22Rv1 (cell line): ENCODE data around the gene NPFFR1.
"Not testable (repeated sequence)": the region's sequence is repeated elsewhere in the genome, so short reads cannot be mapped to it uniquely, and the experiment has no call there.

Experiments
- H3K27ac ChIP-seq: fragments of 450-650 bp; 2 replicates; pipeline ENCODE4 v1.5.1; 2017
- ZFX ChIP-seq: fragments of 450-650 bp; IDR thresholded peaks from 2 replicates; pipeline ENCODE4 v1.6.1; 2017; ENCODE audit warnings: antibody characterized with exemption, borderline replicate concordance
- TF ChIP-seq, protein P1 (sequence below): fragments of 450-650 bp; IDR thresholded peaks from 2 replicates; pipeline ENCODE4 v1.5.1; 2017; ENCODE audit warnings: mild to moderate bottlenecking

Gene NPFFR1

DNA sequence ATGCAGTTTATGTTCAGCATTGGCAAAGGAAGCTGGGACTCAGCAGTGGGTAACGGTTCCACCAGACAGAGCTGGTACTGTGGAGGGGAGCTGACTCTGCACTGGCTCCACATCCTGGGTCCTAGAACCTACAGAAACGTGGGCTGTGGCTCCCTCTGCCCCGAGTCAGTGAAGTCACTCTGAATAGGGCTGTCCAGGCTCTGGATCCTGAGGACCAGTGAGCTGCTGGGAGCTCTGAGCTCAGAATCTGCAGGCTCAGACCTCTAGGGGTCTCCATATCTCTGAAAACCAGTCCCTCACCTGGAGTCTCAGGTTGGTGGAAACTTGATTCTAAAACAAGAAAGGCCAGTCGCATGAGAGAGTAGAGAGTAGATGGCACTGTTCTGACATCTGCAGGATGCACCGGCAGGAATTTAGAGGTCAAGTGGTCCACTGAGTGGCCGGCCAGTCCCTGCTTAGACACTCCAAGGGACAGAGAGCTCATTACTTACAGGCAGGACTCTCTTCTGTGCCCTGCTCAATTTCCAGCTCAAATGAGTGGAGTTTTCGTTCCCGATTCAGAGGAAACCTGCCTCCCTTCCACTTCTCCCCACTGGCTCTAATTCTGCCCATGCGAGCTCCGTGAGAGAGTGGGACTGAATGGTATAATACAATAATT, 18.6 kb downstream of the NPFFR1 start:
- TF ChIP-seq, protein P1, sequence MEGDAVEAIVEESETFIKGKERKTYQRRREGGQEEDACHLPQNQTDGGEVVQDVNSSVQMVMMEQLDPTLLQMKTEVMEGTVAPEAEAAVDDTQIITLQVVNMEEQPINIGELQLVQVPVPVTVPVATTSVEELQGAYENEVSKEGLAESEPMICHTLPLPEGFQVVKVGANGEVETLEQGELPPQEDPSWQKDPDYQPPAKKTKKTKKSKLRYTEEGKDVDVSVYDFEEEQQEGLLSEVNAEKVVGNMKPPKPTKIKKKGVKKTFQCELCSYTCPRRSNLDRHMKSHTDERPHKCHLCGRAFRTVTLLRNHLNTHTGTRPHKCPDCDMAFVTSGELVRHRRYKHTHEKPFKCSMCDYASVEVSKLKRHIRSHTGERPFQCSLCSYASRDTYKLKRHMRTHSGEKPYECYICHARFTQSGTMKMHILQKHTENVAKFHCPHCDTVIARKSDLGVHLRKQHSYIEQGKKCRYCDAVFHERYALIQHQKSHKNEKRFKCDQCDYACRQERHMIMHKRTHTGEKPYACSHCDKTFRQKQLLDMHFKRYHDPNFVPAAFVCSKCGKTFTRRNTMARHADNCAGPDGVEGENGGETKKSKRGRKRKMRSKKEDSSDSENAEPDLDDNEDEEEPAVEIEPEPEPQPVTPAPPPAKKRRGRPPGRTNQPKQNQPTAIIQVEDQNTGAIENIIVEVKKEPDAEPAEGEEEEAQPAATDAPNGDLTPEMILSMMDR, result peak; percentile 49
- no peak for TF ChIP-seq ZFX

DNA sequence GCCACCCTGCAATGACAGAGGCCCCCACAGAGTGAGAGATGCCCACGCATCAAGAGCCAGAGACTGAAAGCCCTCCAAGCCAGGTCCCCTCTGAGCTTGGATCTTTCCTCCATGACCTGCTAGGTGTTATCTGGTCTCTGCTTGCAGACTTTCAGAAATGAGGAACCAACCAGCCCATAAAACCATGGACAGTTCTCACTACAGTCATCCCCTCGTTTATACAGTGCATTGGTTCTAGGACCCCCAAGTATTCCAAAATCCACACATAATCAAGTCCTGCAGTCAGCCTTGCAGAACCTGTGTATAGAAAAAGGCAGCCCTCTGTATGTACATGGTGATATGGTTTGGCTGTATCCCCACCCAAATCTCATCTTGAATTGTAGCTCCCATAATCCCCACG, 23.1 kb downstream of the NPFFR1 start:
- TF ChIP-seq ZFX, result no peak
- H3K27ac ChIP-seq, result no peak overlapping the region

More for the DNA sequence above, 18.6 kb downstream of the NPFFR1 start:
- no peak overlapping the region for H3K27ac ChIP-seq

DNA sequence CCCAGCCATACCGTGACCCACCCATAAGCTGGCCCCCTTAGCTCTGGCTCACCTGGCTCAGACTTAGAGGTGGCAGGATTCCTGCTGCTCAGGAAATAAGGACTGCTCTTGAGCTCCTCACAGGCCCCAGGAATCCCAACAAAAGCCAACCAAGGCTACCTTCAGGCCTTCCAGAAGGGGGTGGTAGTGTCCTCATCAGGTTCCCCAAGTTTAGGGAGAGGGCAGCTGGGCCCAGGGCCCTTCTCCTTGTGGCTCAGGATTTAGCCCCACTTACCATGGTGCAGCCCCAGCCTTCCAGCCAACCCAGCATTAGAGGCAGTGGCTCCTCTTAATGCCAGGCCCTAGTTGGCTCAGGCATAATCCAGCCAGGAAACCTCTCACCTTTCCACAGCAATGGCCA, 23.5 kb downstream of the NPFFR1 start:
- H3K27ac ChIP-seq, result no peak overlapping the region
- TF ChIP-seq, protein P1, result no peak
- TF ChIP-seq ZFX, result no peak

DNA sequence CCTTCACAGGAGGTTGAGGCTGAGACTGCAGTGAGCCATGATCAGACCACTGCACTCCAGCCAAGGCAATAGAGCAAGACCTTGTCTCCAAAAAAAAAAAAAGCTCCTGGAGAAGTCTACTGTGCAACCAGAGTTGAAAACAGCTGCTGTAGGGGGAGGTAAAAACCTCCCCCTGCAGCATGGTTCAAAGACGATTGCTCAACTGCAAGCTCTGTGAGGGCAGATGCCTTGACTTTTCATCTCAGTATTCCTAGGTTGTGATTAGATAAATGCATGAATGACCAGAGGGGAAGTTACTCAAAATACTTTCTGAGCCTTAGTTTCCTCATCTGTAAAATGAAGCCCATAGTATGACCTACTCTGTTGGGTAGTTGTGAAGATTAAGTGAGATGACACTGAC, 25.6 kb downstream of the NPFFR1 start:
- no peak for TF ChIP-seq ZFX
- TF ChIP-seq, protein P1, result no peak
- H3K27ac ChIP-seq, result no peak overlapping the region

DNA sequence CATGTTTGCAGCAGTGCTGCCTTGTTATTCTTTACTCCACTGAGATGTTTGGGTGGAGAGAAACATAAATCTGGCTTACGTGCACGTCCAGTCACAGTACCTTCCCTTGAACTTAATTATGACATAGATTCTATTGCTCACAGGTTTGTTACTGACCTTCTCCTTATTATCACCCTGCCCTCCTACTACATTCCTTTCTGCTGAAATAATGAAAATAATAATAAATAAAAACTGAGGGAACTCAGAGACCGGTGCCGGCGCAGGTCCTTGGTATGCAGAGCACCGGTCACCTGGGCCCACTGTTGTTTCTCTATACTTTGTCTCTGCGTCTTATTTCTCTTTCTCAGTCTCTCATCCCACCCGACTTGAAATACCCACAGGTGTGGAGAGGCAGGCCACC, 26.0 kb downstream of the NPFFR1 start:
- H3K27ac ChIP-seq, result not testable (repeated sequence)

DNA sequence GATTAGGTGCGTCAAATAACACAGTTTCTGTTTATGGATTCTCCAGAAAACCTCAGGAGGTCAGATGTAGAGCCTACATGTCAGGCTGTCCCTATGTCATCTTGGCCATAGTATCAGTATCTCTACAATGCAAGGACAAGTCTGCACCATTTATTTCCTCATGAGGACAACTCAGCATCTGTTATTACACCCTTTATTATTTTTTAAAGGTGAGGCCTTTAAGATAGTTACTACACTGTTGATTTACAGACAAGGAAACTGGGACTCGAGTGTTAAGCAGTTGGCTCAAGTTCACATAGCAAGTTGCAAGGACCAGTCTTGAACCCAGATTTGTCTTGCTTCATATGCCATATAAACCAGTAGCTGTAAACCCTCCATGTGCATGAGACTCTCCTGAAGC, 27.3 kb downstream of the NPFFR1 start:
- no peak overlapping the region for H3K27ac ChIP-seq
- TF ChIP-seq ZFX, result no peak
- TF ChIP-seq, protein P1, result no peak

DNA sequence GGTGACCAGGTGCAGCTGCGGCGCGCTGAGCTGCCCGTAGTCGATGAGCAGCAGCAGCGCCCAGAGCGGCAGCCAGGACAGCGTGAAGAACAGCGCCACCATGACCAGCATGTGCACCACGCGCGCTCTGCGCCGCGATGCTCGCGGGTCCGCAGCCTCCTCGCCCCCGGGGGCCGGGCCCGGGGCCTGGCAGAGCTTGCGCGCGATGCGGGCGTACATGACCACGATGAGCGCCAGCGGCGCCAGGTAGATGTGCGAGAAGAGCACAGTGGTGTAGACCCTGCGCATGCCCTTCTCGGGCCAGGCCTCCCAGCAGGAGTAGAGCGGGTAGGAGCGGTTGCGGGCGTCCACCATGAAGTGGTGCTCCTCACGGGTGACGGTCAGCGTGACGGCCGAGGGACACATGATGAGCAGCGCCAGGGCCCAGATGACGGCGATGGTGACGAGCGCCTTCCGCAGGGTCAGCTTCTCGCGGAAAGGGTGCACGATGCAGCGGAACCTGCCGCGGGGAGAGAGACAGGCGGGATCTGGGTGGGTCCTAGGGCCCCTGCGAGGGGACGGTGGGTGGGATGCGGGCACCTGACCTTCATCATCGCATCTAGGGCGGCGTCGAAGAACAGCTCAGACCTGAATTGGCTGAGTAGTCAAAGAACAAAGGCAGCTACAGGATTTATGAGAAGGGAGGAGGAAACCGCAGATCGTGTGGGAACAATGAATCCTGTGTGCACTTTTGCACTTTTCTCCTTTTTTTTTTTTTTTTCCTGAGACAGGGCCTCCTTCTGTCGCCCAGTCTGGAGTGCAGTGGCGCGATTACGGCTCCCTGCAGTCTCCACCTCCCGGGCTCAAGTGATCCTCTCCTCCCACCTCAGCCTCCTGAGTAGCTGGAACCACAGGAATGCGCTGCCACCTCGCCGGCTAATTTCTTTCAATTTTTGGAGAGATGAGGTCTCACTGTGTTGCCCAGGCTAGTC, 28.2 kb downstream of the NPFFR1 start:
- TF ChIP-seq, protein P1, result no peak
- no peak for TF ChIP-seq ZFX
- no peak overlapping the region for H3K27ac ChIP-seq

DNA sequence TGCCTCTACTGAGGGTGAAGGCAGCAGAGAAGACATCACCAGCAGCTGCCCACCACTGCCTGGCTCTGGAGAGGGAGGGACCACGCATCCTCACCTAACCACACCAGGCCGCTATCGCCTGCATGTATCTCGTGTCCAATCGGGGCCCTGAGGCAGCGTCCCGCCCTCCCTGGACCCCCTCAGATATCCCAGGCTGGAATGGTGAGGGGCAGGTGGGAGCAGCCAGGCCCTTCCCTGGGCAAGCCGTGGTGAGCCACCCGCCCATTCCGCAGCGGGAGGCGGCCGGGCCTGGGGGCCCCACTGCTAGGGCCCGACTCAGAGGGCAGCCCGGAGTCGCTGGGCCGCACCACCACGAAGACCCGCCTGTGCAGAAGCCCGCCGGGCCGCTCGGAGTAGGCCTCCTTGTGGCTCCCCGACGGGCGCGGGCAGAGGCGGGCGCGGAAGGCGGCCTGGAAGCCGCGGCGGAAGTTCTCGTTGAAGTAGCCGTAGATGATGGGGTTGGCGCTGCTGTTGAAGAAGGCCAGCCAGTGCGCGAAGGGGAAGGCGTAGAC, 29.0 kb downstream of the NPFFR1 start:
- TF ChIP-seq ZFX, result no peak
- TF ChIP-seq, protein P1, result no peak
- no peak overlapping the region for H3K27ac ChIP-seq
